Upper lobe of right lung (tissue), 1 donor: ENCODE data around the gene ADCY10. TPM values are rescaled to one million over a fixed set of nuclear protein-coding genes. Genes with fewer than 3 reads are reported as not detected.

Experiments
- ATAC-seq: fragments of 200-7000 bp; cut with Tn5 transposase; one replicate; pipeline ENCODE4 v1.9.1; 2020; ENCODE audit warnings: mild to moderate bottlenecking, moderate library complexity
- DNase-seq: peaks from one replicate; pipeline ENCODE4 v3.0.0-alpha.2; 2020
- H3K27ac ChIP-seq: fragments of 200-600 bp; one replicate; pipeline ENCODE4 v1.8.0; 2022
- H3K27me3 ChIP-seq: fragments of 200-600 bp; one replicate; pipeline ENCODE4 v1.8.0; 2022; ENCODE audit warnings: mild to moderate bottlenecking
- H3K36me3 ChIP-seq: fragments of 200-600 bp; one replicate; pipeline ENCODE4 v1.8.0; 2022
- H3K4me1 ChIP-seq: fragments of 200-600 bp; one replicate; pipeline ENCODE4 v1.8.0; 2022
- H3K4me3 ChIP-seq: fragments of 200-600 bp; one replicate; pipeline ENCODE4 v1.8.0; 2022; ENCODE audit warnings: mild to moderate bottlenecking
- H3K9me3 ChIP-seq: fragments of 200-600 bp; one replicate; pipeline ENCODE4 v1.8.0; 2022
- CTCF ChIP-seq: fragments of 200-600 bp; IDR thresholded peaks from one replicate; pipeline ENCODE4 v1.8.0; 2022; ENCODE audit warnings: antibody characterized with exemption
- intact Hi-C: fragments of 100-400 bp; cut with DNase I; formaldehyde crosslinking; loops from one replicate; pipeline ENCODE4 v1.11.0; 2022
- total RNA-seq: library from RNA; stranded (reverse); fragmentation: NEBNext Ultra II Directional; extraction: Animal tissue kit (Norgen Biotek cat#: 25700); gene quantifications from one replicate; pipeline ENCODE4 v1.2.1, GENCODE V29; 2021
- donor health status: DM: no; HTN: yes; CAD: no; lungs with severe emphysema.

The ADCY10 gene
- total RNA-seq, 1 donor from 2014 or later, result 0.29 TPM

- Histone ChIP-seq H3K36me3 (no peaks in the 10 kb centered on the region), H3K9me3 (no peaks in the 10 kb centered on the region), H3K27ac (no peak overlapping the region), H3K27me3 (no peaks in the 10 kb centered on the region), H3K4me3 (no peak overlapping the region), H3K4me1 (no peaks in the 10 kb centered on the region)
- no peak for ATAC-seq
- no peak for DNase-seq
- intact Hi-C loops, result no loop called here
- no peak for TF ChIP-seq CTCF
These were observed 84.1 kb downstream of the ADCY10 start for GRCh38 chr1:167829868-167830267.

- no peaks in the 10 kb centered on the region for H3K4me1 ChIP-seq
- no peaks in the 10 kb centered on the region for H3K36me3 ChIP-seq
- no peak for DNase-seq
- H3K27me3 ChIP-seq, result no peaks in the 10 kb centered on the region
- no peak overlapping the region for H3K27ac ChIP-seq
- ATAC-seq, result no peak
- intact Hi-C loops, result no loop called here
- no peak for TF ChIP-seq CTCF
- no peaks in the 10 kb centered on the region for H3K9me3 ChIP-seq
- no peak overlapping the region for H3K4me3 ChIP-seq
These were observed 87.8 kb downstream of the ADCY10 start for GRCh38 chr1:167826127-167826526.

GRCh38 chr1:167825419-167826079, 88.4 kb downstream of the ADCY10 start:
- DNase-seq (no peak), ATAC-seq (no peak)
- H3K27me3 ChIP-seq, result no peaks in the 10 kb centered on the region
- H3K4me1 ChIP-seq, result no peaks in the 10 kb centered on the region
- no peaks in the 10 kb centered on the region for H3K9me3 ChIP-seq
- intact Hi-C loops, result no loop called here
- H3K27ac ChIP-seq, result no peak overlapping the region
- H3K4me3 ChIP-seq, result no peak overlapping the region
- no peaks in the 10 kb centered on the region for H3K36me3 ChIP-seq
- no peak for TF ChIP-seq CTCF

GRCh38 chr1:167824163-167824794, 89.7 kb downstream of the ADCY10 start:
- no peaks in the 10 kb centered on the region for H3K36me3 ChIP-seq
- no peak overlapping the region for H3K4me3 ChIP-seq
- ATAC-seq (no peak), DNase-seq (no peak)
- no peaks in the 10 kb centered on the region for H3K4me1 ChIP-seq
- H3K27ac ChIP-seq, result no peak overlapping the region
- H3K9me3 ChIP-seq, result no peaks in the 10 kb centered on the region
- intact Hi-C loops, result no loop called here
- TF ChIP-seq CTCF, result no peak
- H3K27me3 ChIP-seq, result no peaks in the 10 kb centered on the region

- H3K27me3 ChIP-seq, result no peaks in the 10 kb centered on the region
- no peaks in the 10 kb centered on the region for H3K4me1 ChIP-seq
- no peaks in the 10 kb centered on the region for H3K36me3 ChIP-seq
- H3K9me3 ChIP-seq, result no peaks in the 10 kb centered on the region
- H3K4me3 ChIP-seq, result no peak overlapping the region
- H3K27ac ChIP-seq, result no peak overlapping the region
- no peak for TF ChIP-seq CTCF
- ATAC-seq (peak; percentile 39), DNase-seq (no peak)
- intact Hi-C loops, result no loop called here
These were observed 91.8 kb downstream of the ADCY10 start for GRCh38 chr1:167821969-167822685.
